Measurements from ENCODE around the gene NOMO2. TPM values are rescaled to one million over a fixed set of nuclear protein-coding genes. Genes with fewer than 3 reads are reported as not detected.
"Not testable (repeated sequence)": the region's sequence is repeated elsewhere in the genome, so short reads cannot be mapped to it uniquely, and the experiment has no call there.

NOMO2 gene
- total RNA-seq (2014; rRNA removed) = 105 and 111 TPM in 2 replicates
- 128 TPM for polyA plus RNA-seq (2012)

DNA sequence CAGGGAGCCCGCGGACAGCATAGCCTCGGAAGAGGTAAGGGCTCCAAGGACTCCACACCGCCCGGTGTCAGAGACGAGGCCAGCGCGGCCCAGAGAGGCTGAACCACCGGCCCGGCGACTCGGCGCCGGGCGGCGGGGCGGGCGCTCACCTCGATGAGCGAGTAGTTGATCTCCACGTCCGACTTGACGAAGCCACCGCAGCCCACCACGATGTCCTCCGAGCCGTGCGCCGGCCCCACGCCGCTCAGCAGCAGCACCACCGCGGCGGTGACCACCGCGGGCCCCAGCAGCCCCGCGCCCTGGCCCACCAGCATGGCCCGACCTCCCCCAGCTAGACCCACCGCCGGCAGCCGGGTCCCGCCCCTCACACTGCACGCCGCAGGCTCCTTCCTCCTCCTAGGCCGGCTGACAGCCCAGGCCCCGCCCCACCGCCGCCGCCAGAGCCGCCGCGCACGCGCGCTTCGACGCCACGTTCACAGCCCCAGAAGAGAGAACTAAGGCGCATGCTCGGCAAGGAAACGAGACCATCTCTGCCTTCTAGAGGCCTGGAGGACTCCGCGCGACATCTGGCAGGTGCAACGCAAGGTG, at the start of gene NOMO2:
Gene NOMO2, minus strand, starts transcription at position 371 of the 588 bp plus-strand sequence. Its CDS starts 57 bp downstream, at position 314.
- peak; percentile 2 for DNase-seq (ENCODE audit: low read depth)

GRCh38 chr16:18610147-18610803, 48.4 kb upstream of the NOMO2 start:
- not testable (repeated sequence) for DNase-seq (ENCODE audit: low read depth)

- not testable (repeated sequence) for DNase-seq (ENCODE audit: low read depth)
Measured at GRCh38 chr16:18608271-18608670, 46.4 kb upstream of the NOMO2 start.

DNA sequence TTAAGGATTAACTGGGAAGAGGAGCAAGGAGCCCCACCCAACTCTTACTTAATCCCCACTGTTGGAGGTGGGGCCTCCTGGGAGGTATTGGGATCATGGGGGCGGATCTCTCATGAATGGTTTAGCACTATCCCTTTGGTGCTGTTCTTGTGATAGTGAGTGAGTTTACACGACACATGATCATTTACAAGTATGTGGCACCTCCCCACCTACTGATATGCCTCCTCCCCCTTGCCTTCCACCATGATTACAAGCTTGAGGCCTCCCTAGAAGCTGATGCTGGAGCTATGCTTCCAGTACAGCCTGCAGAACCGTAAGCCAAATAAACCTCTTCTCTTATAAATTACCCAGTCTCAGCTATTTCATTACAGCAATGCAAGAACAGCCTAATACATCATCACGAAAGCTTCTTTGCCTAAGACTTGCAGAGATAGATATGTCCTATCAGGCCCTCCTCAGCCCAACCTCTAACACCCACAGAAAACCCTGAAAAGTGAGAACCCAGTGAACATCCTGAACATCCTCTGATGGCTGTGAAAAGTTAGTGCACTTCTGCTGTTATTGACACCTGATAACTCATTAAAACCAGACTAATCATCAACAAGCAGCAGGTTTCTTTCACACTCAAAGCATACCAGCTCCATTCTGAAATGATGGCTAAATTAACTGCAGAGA, 41.8 kb upstream of the NOMO2 start:
- DNase-seq (ENCODE audit: low read depth) = not testable (repeated sequence)

DNA sequence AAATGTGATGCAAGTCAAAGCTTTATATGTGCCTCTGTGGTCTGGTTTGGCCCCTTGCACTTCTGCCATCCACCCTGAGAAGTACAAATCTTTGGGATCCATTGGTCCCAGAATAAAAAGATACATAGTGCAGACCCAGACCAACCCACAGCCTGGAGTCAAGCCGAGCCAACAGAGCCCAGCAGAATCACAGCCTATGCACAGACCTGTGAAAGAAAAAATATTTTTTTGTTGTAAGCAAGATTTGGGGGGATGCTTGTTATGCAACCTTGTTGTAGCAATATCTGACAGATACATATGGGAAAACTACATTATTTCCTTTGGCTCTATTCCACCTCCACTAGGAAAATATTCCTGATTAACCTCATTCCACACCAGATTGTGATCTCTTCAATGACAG, 36.7 kb upstream of the NOMO2 start:
- not testable (repeated sequence) for DNase-seq (ENCODE audit: low read depth)

DNA sequence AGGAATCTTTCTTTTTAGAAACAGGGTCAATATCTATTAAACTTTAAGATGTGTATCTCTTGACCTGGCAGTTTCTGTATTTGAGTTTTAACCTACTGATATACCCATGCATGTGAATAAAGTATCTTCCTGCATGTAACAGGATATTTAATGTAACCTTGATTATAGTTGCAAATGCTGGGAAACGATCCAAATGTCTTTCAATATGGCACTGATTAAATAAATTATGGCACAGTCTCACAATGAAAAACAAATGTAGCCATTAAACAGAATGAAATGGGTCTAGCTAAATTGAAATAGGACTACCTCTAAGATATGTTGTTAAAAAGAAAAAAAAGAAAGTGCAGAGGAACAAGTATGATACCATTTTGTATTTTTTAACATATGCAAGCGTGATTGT, 35.8 kb upstream of the NOMO2 start:
- not testable (repeated sequence) for DNase-seq (ENCODE audit: low read depth)

DNA sequence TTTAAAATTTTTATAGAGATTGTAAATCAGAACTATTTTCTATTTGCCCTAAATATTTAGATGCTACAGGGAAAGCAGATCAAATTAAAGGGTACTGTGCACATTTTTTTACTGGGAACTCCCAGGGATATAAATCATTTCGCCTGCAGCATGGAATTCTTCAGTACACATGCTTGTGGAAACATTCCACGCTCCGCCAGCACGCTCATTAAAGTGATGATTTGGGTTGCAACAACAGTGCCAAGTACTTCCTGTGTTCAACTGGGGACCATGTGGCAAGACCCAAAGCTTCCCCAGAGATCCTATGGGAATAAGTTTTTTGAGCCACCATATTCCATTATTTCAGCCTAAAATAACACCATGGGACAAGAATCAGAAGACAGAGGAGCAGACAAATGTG, 35.4 kb upstream of the NOMO2 start:
- DNase-seq (ENCODE audit: low read depth) = not testable (repeated sequence)

DNA sequence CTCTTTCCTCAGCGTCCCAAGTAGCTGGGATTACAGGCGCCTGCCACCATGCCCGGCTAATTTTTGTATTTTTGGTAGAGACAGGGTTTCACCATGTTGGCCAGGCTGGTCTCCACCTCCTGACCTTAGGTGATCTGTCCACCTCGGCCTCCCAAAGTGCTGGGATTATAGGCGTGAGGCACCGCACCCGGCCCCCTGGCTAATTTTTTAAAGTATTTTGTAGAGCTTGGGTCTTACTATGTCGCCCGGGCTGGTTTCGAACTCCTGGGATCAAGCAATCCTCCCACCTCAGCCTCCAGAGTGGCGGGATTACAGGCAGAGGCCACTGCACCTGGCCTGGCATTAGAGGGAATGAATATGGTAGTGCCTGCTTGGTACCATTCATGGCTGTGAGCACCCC, 33.9 kb upstream of the NOMO2 start:
- not testable (repeated sequence) for DNase-seq (ENCODE audit: low read depth)

DNA sequence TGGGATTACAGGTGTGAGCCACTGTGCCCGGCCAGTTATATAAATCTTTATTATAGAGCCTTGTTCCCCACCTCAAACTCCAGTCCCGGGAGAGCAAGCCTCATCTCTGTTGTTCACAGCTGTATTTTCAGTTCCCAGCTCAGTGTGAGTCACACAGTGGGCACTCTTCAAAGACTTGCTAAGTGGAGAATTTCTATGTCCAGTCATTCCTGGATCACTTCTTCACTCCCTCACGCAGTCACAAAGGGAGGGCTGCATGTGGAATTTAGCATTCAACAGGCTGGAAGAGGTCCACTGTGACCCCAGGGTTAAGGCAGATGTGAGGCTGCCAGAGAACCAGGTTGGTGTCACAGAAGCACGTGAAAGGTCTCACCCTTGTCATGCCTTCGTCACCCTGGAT, 33.0 kb upstream of the NOMO2 start:
- peak; percentile 43 for DNase-seq (ENCODE audit: low read depth)

GRCh38 chr16:18593904-18594303, 32.0 kb upstream of the NOMO2 start:
- DNase-seq (ENCODE audit: low read depth) = not testable (repeated sequence)

DNA sequence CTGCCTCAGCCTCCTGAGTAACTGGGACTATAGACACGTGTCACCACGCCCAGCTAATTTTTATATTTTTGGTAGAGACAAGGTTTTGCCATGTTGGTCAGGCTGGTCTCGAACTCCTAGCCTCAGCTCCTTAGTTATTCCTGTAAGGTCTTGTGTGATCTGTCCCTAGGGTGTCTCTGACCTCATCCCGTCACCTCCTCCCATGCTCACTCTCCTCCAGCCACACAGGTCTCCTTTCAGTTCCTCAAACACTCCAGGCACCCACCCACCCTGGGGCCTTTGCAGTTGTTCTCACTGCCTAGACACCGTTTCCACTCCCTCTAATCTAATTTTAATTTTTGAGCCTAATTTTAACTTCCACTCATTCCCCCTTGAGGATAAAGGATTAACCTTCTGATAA, 31.1 kb upstream of the NOMO2 start:
- not testable (repeated sequence) for DNase-seq (ENCODE audit: low read depth)

- peak; percentile 27 for DNase-seq (ENCODE audit: low read depth)
Measured at GRCh38 chr16:18591908-18592307, 30.0 kb upstream of the NOMO2 start.

DNA sequence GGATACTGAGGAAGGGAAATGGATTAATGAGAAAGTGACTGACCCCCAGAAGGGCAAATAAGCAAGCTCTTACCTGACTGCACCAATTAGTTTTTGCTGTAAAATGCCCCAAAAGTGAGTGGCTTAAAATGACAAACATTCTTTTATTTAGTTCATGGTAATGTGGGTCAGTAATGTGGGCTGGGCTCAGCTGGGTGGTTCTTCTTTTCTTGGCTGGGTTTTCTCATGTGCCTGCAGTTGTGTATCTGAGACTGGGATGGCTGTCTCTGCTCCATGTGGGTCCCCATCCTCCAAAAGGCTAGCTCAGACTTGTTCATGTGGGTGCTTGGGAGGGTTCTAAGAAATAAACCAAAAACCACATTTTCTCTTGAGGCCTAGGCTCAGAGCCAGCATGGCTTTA, 29.5 kb upstream of the NOMO2 start:
- DNase-seq (ENCODE audit: low read depth) = not testable (repeated sequence)

- DNase-seq (ENCODE audit: low read depth) = not testable (repeated sequence)
Measured at GRCh38 chr16:18589806-18590205, 27.9 kb upstream of the NOMO2 start.

DNA sequence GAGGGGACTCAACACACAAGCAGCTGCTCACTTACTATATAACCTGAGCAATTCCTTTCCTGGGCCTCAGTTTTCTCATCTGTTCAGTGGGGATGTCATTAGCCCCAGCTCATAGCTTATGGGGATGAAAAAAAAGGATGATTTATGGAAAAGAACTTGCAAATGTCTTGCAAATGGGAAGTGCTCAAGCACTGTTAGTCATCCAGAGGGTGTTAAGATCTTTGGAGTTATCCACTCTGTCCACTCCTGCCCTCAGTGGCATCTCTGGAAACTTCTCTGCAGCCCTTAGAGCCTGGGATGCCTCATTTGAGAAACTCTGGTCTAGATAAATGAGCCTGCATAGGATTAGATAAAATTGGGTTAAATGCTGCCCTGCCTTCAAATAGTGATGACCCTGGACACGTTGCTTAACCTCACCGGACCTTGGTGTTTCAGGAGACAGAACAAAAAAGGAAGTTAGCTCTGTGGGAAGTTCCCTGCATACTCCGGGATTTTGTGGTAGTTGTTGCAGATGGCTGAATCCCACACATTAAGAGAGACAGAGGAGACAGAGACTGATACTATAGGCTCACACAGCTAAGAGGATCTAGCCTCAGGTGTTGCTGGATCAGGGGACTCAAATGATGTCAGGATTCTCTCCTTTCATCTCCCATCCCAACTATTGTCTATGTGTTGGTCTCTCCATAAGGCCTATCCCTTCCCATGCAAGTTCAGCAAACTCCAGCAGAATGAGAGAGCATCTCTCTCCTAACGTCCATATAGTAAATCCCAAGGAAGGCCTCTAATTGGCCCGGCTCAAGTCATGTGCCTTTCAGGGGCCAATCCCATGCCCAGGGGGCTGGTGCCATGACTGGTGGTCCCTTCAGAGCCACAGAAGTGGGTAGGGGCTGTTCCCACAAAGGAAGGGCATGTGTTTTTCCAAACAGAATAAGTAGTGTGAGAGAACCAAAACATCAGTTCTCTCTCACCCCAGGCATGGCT, 25.0 kb upstream of the NOMO2 start:
- not testable (repeated sequence) for DNase-seq (ENCODE audit: low read depth)

DNA sequence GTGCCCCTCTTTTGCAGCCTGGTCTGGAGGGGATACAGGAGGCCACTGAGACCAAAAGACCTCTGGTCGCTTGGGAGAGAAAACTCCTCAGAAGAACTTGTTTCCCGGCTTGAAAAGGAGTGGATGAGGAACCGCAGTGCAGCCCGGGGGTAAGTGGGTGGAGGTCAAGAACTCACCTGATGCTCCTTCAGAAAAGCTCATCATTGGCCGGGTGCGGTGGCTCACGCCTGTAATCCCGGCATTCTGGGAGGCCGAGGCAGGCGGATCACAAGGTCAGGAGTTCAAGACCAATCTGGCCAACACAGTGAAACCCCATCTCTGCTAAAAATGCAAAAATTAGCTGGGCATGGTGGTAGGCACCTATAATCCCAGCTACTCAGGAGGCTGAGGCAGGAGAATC, 23.9 kb upstream of the NOMO2 start:
- DNase-seq (ENCODE audit: low read depth) = not testable (repeated sequence)

- no peak for DNase-seq (ENCODE audit: low read depth)
Measured at GRCh38 chr16:18582902-18583301, 21.0 kb upstream of the NOMO2 start.

- not testable (repeated sequence) for DNase-seq (ENCODE audit: low read depth)
Measured at GRCh38 chr16:18580396-18580795, 18.5 kb upstream of the NOMO2 start.

DNA sequence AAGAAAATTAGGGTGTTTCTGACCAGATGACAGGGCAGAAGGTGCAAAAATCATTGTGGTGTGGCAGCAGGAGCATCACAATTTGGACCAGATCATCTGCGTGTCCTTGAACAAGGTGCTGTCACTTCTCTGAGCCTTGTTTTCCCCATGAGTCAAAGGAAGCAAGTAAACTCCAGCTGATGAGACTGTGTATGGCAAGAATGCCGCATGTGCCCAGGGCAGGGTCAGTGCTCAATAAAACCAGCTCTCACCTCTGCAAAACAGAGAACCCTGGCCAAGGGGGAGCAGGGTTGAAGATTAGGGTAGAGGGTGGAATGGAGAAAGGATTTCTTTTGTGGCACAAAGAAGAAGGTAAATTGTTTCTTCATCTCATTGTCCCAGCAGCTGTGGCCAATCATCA, 17.4 kb upstream of the NOMO2 start:
- not testable (repeated sequence) for DNase-seq (ENCODE audit: low read depth)

DNA sequence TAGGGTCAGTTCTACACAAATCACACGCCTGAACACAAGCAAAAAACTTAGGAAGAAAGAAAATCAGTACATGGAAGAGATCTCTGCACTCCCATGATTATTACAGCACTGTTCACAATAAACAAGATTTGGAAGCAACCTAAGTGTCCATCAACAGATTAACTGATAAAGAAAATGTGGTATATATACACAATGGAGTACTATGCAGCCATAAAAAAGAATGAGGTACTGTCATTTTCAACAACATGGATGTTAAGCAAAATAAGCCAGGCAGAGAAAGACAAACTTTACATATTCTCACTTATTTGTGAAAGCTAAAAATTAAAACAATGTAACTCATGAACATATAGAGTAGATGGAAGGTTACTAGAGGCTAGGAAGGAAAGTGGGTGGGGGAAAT, 16.0 kb upstream of the NOMO2 start:
- not testable (repeated sequence) for DNase-seq (ENCODE audit: low read depth)

GRCh38 chr16:18575945-18576344, 14.0 kb upstream of the NOMO2 start:
- DNase-seq (ENCODE audit: low read depth) = not testable (repeated sequence)

Measured in LHCN-M2 (cell line).